Endothelial cell of umbilical vein (primary cell): ENCODE results near the gene RTN3.

Experiments
- TF ChIP-seq, protein P1 (sequence below), 2 donors: IDR thresholded peaks; 1 replicate in 1 of 2; 2 replicates in 1 of 2; pipeline ENCODE4 v1.5.1; 2011; ENCODE audit warnings: low read length in 2 of 2, mild to moderate bottlenecking in 2 of 2, moderate library complexity in 2 of 2, control low read depth in 1 of 2, inconsistent platforms in 1 of 2, low read depth in 1 of 2; ENCODE audit not compliant: insufficient read depth in 1 of 2; ENCODE audit errors: extremely low read depth in 1 of 2
- TF ChIP-seq, protein P2 (sequence below): IDR thresholded peaks from 2 replicates; pipeline ENCODE4 v1.6.1; 2011; ENCODE audit not compliant: insufficient read depth, insufficient read length

- TF ChIP-seq, protein P1, sequence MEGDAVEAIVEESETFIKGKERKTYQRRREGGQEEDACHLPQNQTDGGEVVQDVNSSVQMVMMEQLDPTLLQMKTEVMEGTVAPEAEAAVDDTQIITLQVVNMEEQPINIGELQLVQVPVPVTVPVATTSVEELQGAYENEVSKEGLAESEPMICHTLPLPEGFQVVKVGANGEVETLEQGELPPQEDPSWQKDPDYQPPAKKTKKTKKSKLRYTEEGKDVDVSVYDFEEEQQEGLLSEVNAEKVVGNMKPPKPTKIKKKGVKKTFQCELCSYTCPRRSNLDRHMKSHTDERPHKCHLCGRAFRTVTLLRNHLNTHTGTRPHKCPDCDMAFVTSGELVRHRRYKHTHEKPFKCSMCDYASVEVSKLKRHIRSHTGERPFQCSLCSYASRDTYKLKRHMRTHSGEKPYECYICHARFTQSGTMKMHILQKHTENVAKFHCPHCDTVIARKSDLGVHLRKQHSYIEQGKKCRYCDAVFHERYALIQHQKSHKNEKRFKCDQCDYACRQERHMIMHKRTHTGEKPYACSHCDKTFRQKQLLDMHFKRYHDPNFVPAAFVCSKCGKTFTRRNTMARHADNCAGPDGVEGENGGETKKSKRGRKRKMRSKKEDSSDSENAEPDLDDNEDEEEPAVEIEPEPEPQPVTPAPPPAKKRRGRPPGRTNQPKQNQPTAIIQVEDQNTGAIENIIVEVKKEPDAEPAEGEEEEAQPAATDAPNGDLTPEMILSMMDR (IDR thresholded peaks at IDR 0.05; ENCODE audit: extremely low read depth in 1 of 2, insufficient read depth in 1 of 2, low read depth in 1 of 2, low read length in 2 of 2) = no peak
- TF ChIP-seq, protein P2, sequence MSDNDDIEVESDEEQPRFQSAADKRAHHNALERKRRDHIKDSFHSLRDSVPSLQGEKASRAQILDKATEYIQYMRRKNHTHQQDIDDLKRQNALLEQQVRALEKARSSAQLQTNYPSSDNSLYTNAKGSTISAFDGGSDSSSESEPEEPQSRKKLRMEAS = no peak
These were observed 87.9 kb downstream of the RTN3 start for GRCh38 chr11:63769042-63769713.
